Stimulated activated naive B cell treated with anti-CD40 and anti-IgM and Interleukin-4, amounts not matched to agents 10 μg/mL and 1 μg/mL and 100 μg/mL, for 72 hours (primary cell): ENCODE data around the gene SWAP70.
"Not testable (repeated sequence)": the region's sequence is repeated elsewhere in the genome, so short reads cannot be mapped to it uniquely, and the experiment has no call there.

Experiments used
- ATAC-seq, 2 donors: fragments of 150-1000 bp; cut with Tn5 transposase; replicated peaks; 2 replicates each; pipeline ENCODE4 v1.10.0; 2021; ENCODE audit warnings: moderate library complexity in 1 of 2
- DNase-seq: peaks from one replicate; pipeline ENCODE4 v3.0.0; 2021
- H3K27ac Mint-ChIP-seq: one replicate; pipeline ENCODE4 v1.8.0; 2022; ENCODE audit warnings: mild to moderate bottlenecking, mixed read lengths
- H3K27me3 Mint-ChIP-seq, 2 donors: one replicate each; pipeline ENCODE4 v1.8.0; 2022; ENCODE audit warnings: mixed read lengths in 2 of 2
- H3K36me3 Mint-ChIP-seq, 2 donors: one replicate each; pipeline ENCODE4 v1.8.0; 2022; ENCODE audit warnings: mixed read lengths in 2 of 2, mild to moderate bottlenecking in 1 of 2
- H3K4me1 Mint-ChIP-seq, 2 donors: one replicate each; pipeline ENCODE4 v1.8.0; 2022; ENCODE audit warnings: mixed read lengths in 2 of 2, mild to moderate bottlenecking in 1 of 2
- H3K4me3 Mint-ChIP-seq, 2 donors: one replicate each; pipeline ENCODE4 v1.8.0; 2022; ENCODE audit warnings: mild to moderate bottlenecking in 2 of 2, mixed read lengths in 2 of 2, moderate library complexity in 1 of 2
- H3K9me3 Mint-ChIP-seq, 2 donors: one replicate each; pipeline ENCODE4 v1.8.0; 2022; ENCODE audit warnings: mixed read lengths in 2 of 2, mild to moderate bottlenecking in 1 of 2

SWAP70 gene

GRCh38 chr11:9731256-9731655, 67.4 kb downstream of the SWAP70 start:
- H3K27ac Mint-ChIP-seq = peak overlapping the region; percentile 85
- peaks cover 54 to 87% of the 10 kb centered on the region in 2 donors for H3K4me1 Mint-ChIP-seq
- no peaks in the 10 kb centered on the region for H3K27me3 Mint-ChIP-seq
- H3K4me3 Mint-ChIP-seq = peak overlapping the region; percentile 10 to 20
- peaks cover 60 to 75% of the 10 kb centered on the region in 2 donors for H3K36me3 Mint-ChIP-seq
- H3K9me3 Mint-ChIP-seq = no peaks in the 10 kb centered on the region
- no peak for ATAC-seq
- no peak for DNase-seq

- Mint-ChIP-seq H3K27ac (peak overlapping the region; percentile 82), H3K4me1 (peaks cover 58 to 87% of the 10 kb centered on the region in 2 donors), H3K36me3 (peaks cover 63 to 79% of the 10 kb centered on the region in 2 donors), H3K4me3 (peak overlapping the region; percentile 19 to 35), H3K9me3 (no peaks in the 10 kb centered on the region), H3K27me3 (no peaks in the 10 kb centered on the region)
- DNase-seq (no peak), ATAC-seq (no peak)
Observed at GRCh38 chr11:9732453-9732852, 68.6 kb downstream of the SWAP70 start.

GRCh38 chr11:9733212-9733611, 69.3 kb downstream of the SWAP70 start:
- H3K4me3 Mint-ChIP-seq = no peak overlapping the region
- peaks cover 57 to 87% of the 10 kb centered on the region in 2 donors for H3K4me1 Mint-ChIP-seq
- no peaks in the 10 kb centered on the region for H3K27me3 Mint-ChIP-seq
- peak overlapping the region; percentile 82 for H3K27ac Mint-ChIP-seq
- peaks cover 61 to 78% of the 10 kb centered on the region in 2 donors for H3K36me3 Mint-ChIP-seq
- no peaks in the 10 kb centered on the region for H3K9me3 Mint-ChIP-seq
- DNase-seq (no peak), ATAC-seq (peak; percentile 57 to 61)

- DNase-seq (no peak), ATAC-seq (no peak)
- Mint-ChIP-seq H3K4me3 (peak overlapping the region; percentile 19 to 42), H3K36me3 (peaks cover 68 to 80% of the 10 kb centered on the region in 2 donors), H3K4me1 (peaks cover 61 to 88% of the 10 kb centered on the region in 2 donors), H3K27me3 (no peaks in the 10 kb centered on the region), H3K9me3 (no peaks in the 10 kb centered on the region), H3K27ac (peak overlapping the region; percentile 53)
Observed at GRCh38 chr11:9735236-9735635, 71.4 kb downstream of the SWAP70 start.

GRCh38 chr11:9735919-9736318, 72.0 kb downstream of the SWAP70 start:
- H3K27me3 Mint-ChIP-seq = no peaks in the 10 kb centered on the region
- H3K4me1 Mint-ChIP-seq = peaks cover 61 to 92% of the 10 kb centered on the region in 2 donors
- no peaks in the 10 kb centered on the region for H3K9me3 Mint-ChIP-seq
- H3K4me3 Mint-ChIP-seq = peak overlapping the region; percentile 3 to 42
- H3K36me3 Mint-ChIP-seq = peaks cover 69 to 83% of the 10 kb centered on the region in 2 donors
- ATAC-seq (no peak), DNase-seq (no peak)
- peak overlapping the region; percentile 93 for H3K27ac Mint-ChIP-seq

- no peak for DNase-seq
- H3K9me3 Mint-ChIP-seq = no peaks in the 10 kb centered on the region
- peaks cover 67 to 81% of the 10 kb centered on the region in 2 donors for H3K36me3 Mint-ChIP-seq
- ATAC-seq = no peak
- no peaks in the 10 kb centered on the region for H3K27me3 Mint-ChIP-seq
- peak overlapping the region; percentile 11 to 37 for H3K4me3 Mint-ChIP-seq
- H3K4me1 Mint-ChIP-seq = peaks cover 60 to 89% of the 10 kb centered on the region in 2 donors
- H3K27ac Mint-ChIP-seq = peak overlapping the region; percentile 93
Observed at GRCh38 chr11:9736365-9736764, 72.5 kb downstream of the SWAP70 start.

- H3K36me3 Mint-ChIP-seq = peaks cover 63 to 74% of the 10 kb centered on the region in 2 donors
- no peaks in the 10 kb centered on the region for H3K27me3 Mint-ChIP-seq
- peaks cover 46 to 72% of the 10 kb centered on the region in 2 donors for H3K4me1 Mint-ChIP-seq
- DNase-seq (no peak), ATAC-seq (peak; percentile 38 to 42)
- peak overlapping the region; percentile 95 for H3K27ac Mint-ChIP-seq
- peak overlapping the region; percentile 75 to 83 for H3K4me3 Mint-ChIP-seq
- no peaks in the 10 kb centered on the region for H3K9me3 Mint-ChIP-seq
Observed at GRCh38 chr11:9738116-9738515, 74.2 kb downstream of the SWAP70 start.

GRCh38 chr11:9738707-9739106, 74.8 kb downstream of the SWAP70 start:
- peak overlapping the region; percentile 72 to 83 for H3K4me3 Mint-ChIP-seq
- no peaks in the 10 kb centered on the region for H3K27me3 Mint-ChIP-seq
- DNase-seq (no peak), ATAC-seq (no peak)
- peaks cover 63 to 69% of the 10 kb centered on the region in 2 donors for H3K36me3 Mint-ChIP-seq
- peak overlapping the region; percentile 95 for H3K27ac Mint-ChIP-seq
- H3K9me3 Mint-ChIP-seq = no peaks in the 10 kb centered on the region
- peaks cover 43 to 68% of the 10 kb centered on the region in 2 donors for H3K4me1 Mint-ChIP-seq

GRCh38 chr11:9739123-9739900, 75.4 kb downstream of the SWAP70 start:
- Mint-ChIP-seq H3K9me3 (no peaks in the 10 kb centered on the region), H3K27ac (peak overlapping the region; percentile 95), H3K27me3 (no peaks in the 10 kb centered on the region), H3K4me1 (peaks cover 40 to 62% of the 10 kb centered on the region in 2 donors), H3K4me3 (peak overlapping the region; percentile 72 to 83), H3K36me3 (peaks cover 60 to 64% of the 10 kb centered on the region in 2 donors)
- DNase-seq (no peak), ATAC-seq (peak; percentile 93)

GRCh38 chr11:9740202-9740883, 76.5 kb downstream of the SWAP70 start:
- peaks cover 57 to 59% of the 10 kb centered on the region in 2 donors for H3K36me3 Mint-ChIP-seq
- H3K4me3 Mint-ChIP-seq = peak overlapping the region; percentile 22 to 83
- ATAC-seq (peak in 1 of 2 donors; percentile 32), DNase-seq (no peak)
- H3K4me1 Mint-ChIP-seq = peaks cover 41 to 63% of the 10 kb centered on the region in 2 donors
- peak overlapping the region; percentile 95 for H3K27ac Mint-ChIP-seq
- no peaks in the 10 kb centered on the region for H3K27me3 Mint-ChIP-seq
- H3K9me3 Mint-ChIP-seq = no peaks in the 10 kb centered on the region

GRCh38 chr11:9741260-9741659, 77.4 kb downstream of the SWAP70 start:
- H3K4me3 Mint-ChIP-seq = peak overlapping the region; percentile 17 to 32
- H3K27me3 Mint-ChIP-seq = no peaks in the 10 kb centered on the region
- no peak for DNase-seq
- no peaks in the 10 kb centered on the region for H3K9me3 Mint-ChIP-seq
- H3K27ac Mint-ChIP-seq = peak overlapping the region; percentile 83
- no peak for ATAC-seq
- H3K4me1 Mint-ChIP-seq = peaks cover 44 to 63% of the 10 kb centered on the region in 2 donors
- H3K36me3 Mint-ChIP-seq = peaks cover 55 to 57% of the 10 kb centered on the region in 2 donors

- H3K27me3 Mint-ChIP-seq, H3K27ac Mint-ChIP-seq, ATAC-seq, H3K4me3 Mint-ChIP-seq, H3K9me3 Mint-ChIP-seq, DNase-seq: not testable (repeated sequence)
- Mint-ChIP-seq H3K4me1 (peaks cover 52 to 63% of the 10 kb centered on the region in 2 donors), H3K36me3 (peaks cover 60 to 61% of the 10 kb centered on the region in 2 donors)
Observed at GRCh38 chr11:9743512-9743911, 79.6 kb downstream of the SWAP70 start.

GRCh38 chr11:9745411-9746211, 81.7 kb downstream of the SWAP70 start:
- Mint-ChIP-seq H3K9me3 (no peaks in the 10 kb centered on the region), H3K27me3 (no peaks in the 10 kb centered on the region), H3K4me1 (peaks cover 46 to 57% of the 10 kb centered on the region in 2 donors), H3K36me3 (peaks cover 54 to 59% of the 10 kb centered on the region in 2 donors), H3K27ac (peak overlapping the region; percentile 60), H3K4me3 (peak overlapping the region; percentile 52 to 59)
- ATAC-seq (peak; percentile 87 to 88), DNase-seq (peak; percentile 36)

- H3K4me3 Mint-ChIP-seq = peak overlapping the region; percentile 72 to 73
- ATAC-seq = no peak
- H3K4me1 Mint-ChIP-seq = peaks cover 47 to 57% of the 10 kb centered on the region in 2 donors
Observed at GRCh38 chr11:9747229-9747628, 83.4 kb downstream of the SWAP70 start.

More at GRCh38 chr11:9747229-9747628, 83.4 kb downstream of the SWAP70 start:
- H3K9me3 Mint-ChIP-seq = no peaks in the 10 kb centered on the region
- peaks cover 46 to 61% of the 10 kb centered on the region in 2 donors for H3K36me3 Mint-ChIP-seq
- H3K27ac Mint-ChIP-seq = peak overlapping the region; percentile 60
- no peaks in the 10 kb centered on the region for H3K27me3 Mint-ChIP-seq
- no peak for DNase-seq
